Peyer's patch (tissue), 4 donors: ENCODE data around the gene CCL16.
"Not testable (repeated sequence)": the region's sequence is repeated elsewhere in the genome, so short reads cannot be mapped to it uniquely, and the experiment has no call there.

Experiments used
- CTCF ChIP-seq, 6 experiments: fragments of 450-650 bp in 4 of 6; fragments of 200-600 bp in 2 of 6; sonication (generic) in 1 of 6; IDR thresholded peaks; one replicate each; pipeline ENCODE4 v1.5.1; 2017 to 2019; ENCODE audit warnings: antibody characterized with exemption in 6 of 6, mild to moderate bottlenecking in 3 of 6, moderate library complexity in 1 of 6
- POLR2A ChIP-seq, 2 donors: fragments of 450-650 bp; IDR thresholded peaks; one replicate each; pipeline ENCODE4 v1.5.1; 2017; ENCODE audit warnings: antibody characterized with exemption in 2 of 2, mild to moderate bottlenecking in 2 of 2, moderate library complexity in 2 of 2

GRCh38 chr17:36015895-36016294 lies 34.6 kb upstream of the CCL16 start:
- not testable (repeated sequence) for TF ChIP-seq POLR2A, CTCF (IDR thresholded peaks at IDR 0.05)
